GM12872 (cell line): ENCODE data around the gene SNRNP200.

Source experiments
- TF ChIP-seq, protein P1 (sequence below): IDR thresholded peaks from 3 replicates; pipeline ENCODE4 v1.5.1; 2011; ENCODE audit warnings: low read depth, mild to moderate bottlenecking, low read length, moderate library complexity; ENCODE audit not compliant: insufficient read depth

Gene SNRNP200

DNA sequence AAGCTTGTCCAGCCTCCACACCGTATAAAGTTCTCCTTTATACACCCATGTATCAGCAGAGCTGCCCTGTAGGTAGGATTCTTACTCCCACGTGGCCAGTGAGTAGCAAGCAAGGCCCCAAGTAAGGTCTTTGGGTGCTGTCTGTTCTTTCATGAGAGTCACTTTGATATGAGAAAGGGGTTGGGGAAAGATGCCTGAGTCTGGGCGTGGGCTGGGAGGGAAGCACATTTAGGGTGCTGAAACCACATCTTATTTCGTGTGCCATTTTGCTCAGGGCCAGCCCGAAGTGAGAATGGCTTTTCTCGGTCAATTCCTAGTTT, 19.3 kb upstream of the SNRNP200 start:
- TF ChIP-seq, protein P1, sequence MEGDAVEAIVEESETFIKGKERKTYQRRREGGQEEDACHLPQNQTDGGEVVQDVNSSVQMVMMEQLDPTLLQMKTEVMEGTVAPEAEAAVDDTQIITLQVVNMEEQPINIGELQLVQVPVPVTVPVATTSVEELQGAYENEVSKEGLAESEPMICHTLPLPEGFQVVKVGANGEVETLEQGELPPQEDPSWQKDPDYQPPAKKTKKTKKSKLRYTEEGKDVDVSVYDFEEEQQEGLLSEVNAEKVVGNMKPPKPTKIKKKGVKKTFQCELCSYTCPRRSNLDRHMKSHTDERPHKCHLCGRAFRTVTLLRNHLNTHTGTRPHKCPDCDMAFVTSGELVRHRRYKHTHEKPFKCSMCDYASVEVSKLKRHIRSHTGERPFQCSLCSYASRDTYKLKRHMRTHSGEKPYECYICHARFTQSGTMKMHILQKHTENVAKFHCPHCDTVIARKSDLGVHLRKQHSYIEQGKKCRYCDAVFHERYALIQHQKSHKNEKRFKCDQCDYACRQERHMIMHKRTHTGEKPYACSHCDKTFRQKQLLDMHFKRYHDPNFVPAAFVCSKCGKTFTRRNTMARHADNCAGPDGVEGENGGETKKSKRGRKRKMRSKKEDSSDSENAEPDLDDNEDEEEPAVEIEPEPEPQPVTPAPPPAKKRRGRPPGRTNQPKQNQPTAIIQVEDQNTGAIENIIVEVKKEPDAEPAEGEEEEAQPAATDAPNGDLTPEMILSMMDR: no peak

GRCh38 chr2:96323849-96324248, 18.5 kb upstream of the SNRNP200 start:
- TF ChIP-seq, protein P1: no peak

- TF ChIP-seq, protein P1: no peak
Measured at GRCh38 chr2:96320728-96321622, 15.6 kb upstream of the SNRNP200 start.

DNA sequence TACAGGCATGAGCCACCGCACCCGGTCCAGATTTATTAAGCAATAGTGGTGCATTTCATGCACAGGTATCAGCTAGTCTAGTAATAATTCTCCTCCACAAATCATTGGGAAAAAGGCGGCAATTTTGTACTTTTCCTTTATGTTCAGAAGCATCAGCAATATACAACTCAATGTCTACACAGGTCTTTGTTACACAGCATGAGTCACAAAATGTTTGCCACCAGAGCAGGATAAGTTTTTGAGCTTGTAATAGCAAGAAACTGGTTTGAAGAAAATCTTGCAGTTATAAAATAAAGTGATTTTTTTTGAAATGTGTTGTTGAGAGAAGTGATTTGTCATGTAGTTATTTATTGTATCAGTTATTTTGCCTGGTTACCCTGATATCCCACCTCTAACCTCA, 15.0 kb upstream of the SNRNP200 start:
- TF ChIP-seq, protein P1: no peak

GRCh38 chr2:96319396-96319795, 14.1 kb upstream of the SNRNP200 start:
- TF ChIP-seq, protein P1: no peak

DNA sequence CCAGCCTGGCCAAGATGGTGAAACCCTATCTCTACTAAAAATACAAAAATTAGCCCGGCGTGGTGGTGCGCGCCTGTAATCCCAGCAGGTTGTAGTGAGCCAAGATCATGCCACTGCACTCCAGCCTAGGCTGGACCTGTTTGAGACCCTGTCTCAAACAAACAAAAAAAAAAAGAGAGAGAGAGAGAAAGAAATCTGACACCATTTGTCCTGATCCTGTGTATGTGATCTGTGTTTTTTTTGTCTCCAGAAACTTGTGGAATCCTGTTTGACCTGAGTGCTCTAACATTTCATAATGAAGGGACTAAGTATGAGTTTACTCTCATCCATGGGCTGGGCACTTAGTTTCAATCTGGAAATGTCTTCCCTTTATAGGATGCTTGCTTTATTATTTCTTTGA, 13.4 kb upstream of the SNRNP200 start:
- TF ChIP-seq, protein P1: no peak

- TF ChIP-seq, protein P1: no peak
Measured at GRCh38 chr2:96317584-96317997, 12.2 kb upstream of the SNRNP200 start.
